Uterus (tissue), 4 donors: ENCODE measurements around the gene ZFP36. TPM values are rescaled to one million over a fixed set of nuclear protein-coding genes. Genes with fewer than 3 reads are reported as not detected.

ENCODE experiments used
- DNase-seq, 2 donors: peaks; one replicate each; pipeline ENCODE4 v3.0.0-alpha.2; 2019 to 2020
- H3K27ac ChIP-seq, 2 donors: fragments of 200-600 bp; sonication (generic); 1 replicate in 1 of 2; 2 replicates in 1 of 2; pipeline ENCODE4 v1.5.1; 2016 to 2018
- H3K27me3 ChIP-seq, 2 donors: fragments of 200-600 bp; sonication (generic); one replicate each; pipeline ENCODE4 v1.5.1; 2018 to 2019; ENCODE audit warnings: control low read depth in 1 of 2
- H3K36me3 ChIP-seq, 2 donors: fragments of 200-600 bp; sonication (generic); one replicate each; pipeline ENCODE4 v1.5.1; 2019; ENCODE audit warnings: control low read depth in 1 of 2
- H3K4me1 ChIP-seq, 2 donors: fragments of 200-600 bp; sonication (generic); one replicate each; pipeline ENCODE4 v1.5.1; 2018 to 2019; ENCODE audit warnings: control low read depth in 1 of 2
- H3K4me3 ChIP-seq, 2 donors: fragments of 200-600 bp; sonication (generic); 1 replicate in 1 of 2; 2 replicates in 1 of 2; pipeline ENCODE4 v1.5.1; 2018 to 2019; ENCODE audit warnings: mild to moderate bottlenecking in 1 of 2
- H3K9me3 ChIP-seq, 2 donors: fragments of 200-600 bp; sonication (generic); one replicate each; pipeline ENCODE4 v1.5.1; 2019; ENCODE audit warnings: control low read depth in 1 of 2
- CTCF ChIP-seq, 4 experiments: fragments of 200-600 bp in 2 of 4; fragments of 450-650 bp in 2 of 4; sonication (generic) in 2 of 4; IDR thresholded peaks; one replicate each; pipeline ENCODE4 v1.5.1; 2016 to 2019; ENCODE audit warnings: antibody characterized with exemption in 4 of 4, mild to moderate bottlenecking in 2 of 4, moderate library complexity in 1 of 4
- POLR2A ChIP-seq, 2 donors: fragments of 450-650 bp; IDR thresholded peaks; one replicate each; pipeline ENCODE4 v1.6.1; 2016; ENCODE audit warnings: antibody characterized with exemption in 2 of 2, mild to moderate bottlenecking in 1 of 2, moderate library complexity in 1 of 2
- intact Hi-C: fragments of 100-400 bp; cut with DNase I; formaldehyde crosslinking; loops from one replicate; pipeline ENCODE4 v1.15.1; 2023; ENCODE audit warnings: low total_unique reads
- total RNA-seq, 4 donors: library from RNA; depleted of rRNA in 3 of 4; stranded (reverse); fragments of >200 nt in 3 of 4; gene quantifications; one replicate each; pipeline versions ENCODE4 v1.1.0 to v1.2.4, GENCODE V29; 2014 to 2023
- donor health status: DM: yes; HTN: yes; CAD: no.

The ZFP36 gene
- total RNA-seq, 4 donors from 2014 or later: 5.0 to 276 (median 145) TPM

- Histone ChIP-seq H3K4me3 (no peak overlapping the region), H3K4me1 (peaks cover 6 to 8% of the 10 kb centered on the region in 2 donors), H3K9me3 (no peaks in the 10 kb centered on the region), H3K27ac (no peak overlapping the region), H3K36me3 (no peaks in the 10 kb centered on the region), H3K27me3 (no peaks in the 10 kb centered on the region)
- intact Hi-C loops: no loop called here
- no peak for DNase-seq
- TF ChIP-seq POLR2A (IDR thresholded peaks at IDR 0.05) (no peak), CTCF (IDR thresholded peaks at IDR 0.05) (no peak)
Measured at GRCh38 chr19:39424934-39425333, 18.3 kb downstream of the ZFP36 start.

- Histone ChIP-seq H3K27me3 (no peaks in the 10 kb centered on the region), H3K4me3 (no peak overlapping the region), H3K27ac (no peak overlapping the region), H3K36me3 (no peaks in the 10 kb centered on the region), H3K9me3 (no peaks in the 10 kb centered on the region), H3K4me1 (peaks cover 6 to 8% of the 10 kb centered on the region in 2 donors)
- no peak for DNase-seq
- intact Hi-C loops: no loop called here
- no peak for TF ChIP-seq CTCF (IDR thresholded peaks at IDR 0.05)
- no peak for TF ChIP-seq POLR2A (IDR thresholded peaks at IDR 0.05)
Measured at GRCh38 chr19:39425744-39426143, 19.1 kb downstream of the ZFP36 start.

- intact Hi-C loops: no loop called here
Measured at GRCh38 chr19:39426170-39426569, 19.5 kb downstream of the ZFP36 start.

GRCh38 chr19:39427707-39428106, 21.1 kb downstream of the ZFP36 start:
- Histone ChIP-seq H3K27me3 (no peaks in the 10 kb centered on the region), H3K9me3 (no peaks in the 10 kb centered on the region), H3K4me1 (peaks cover 6 to 8% of the 10 kb centered on the region in 2 donors), H3K27ac (peak overlapping the region in 1 of 2 donors; percentile 74), H3K4me3 (no peak overlapping the region), H3K36me3 (no peaks in the 10 kb centered on the region)
- intact Hi-C loops: no loop called here
- no peak for DNase-seq
- TF ChIP-seq CTCF (IDR thresholded peaks at IDR 0.05) (no peak), POLR2A (IDR thresholded peaks at IDR 0.05) (no peak)

More at GRCh38 chr19:39426170-39426569, 19.5 kb downstream of the ZFP36 start:
- no peaks in the 10 kb centered on the region for H3K9me3 ChIP-seq
- DNase-seq: no peak
- no peak overlapping the region for H3K4me3 ChIP-seq
- H3K4me1 ChIP-seq: peaks cover 6 to 8% of the 10 kb centered on the region in 2 donors
- no peaks in the 10 kb centered on the region for H3K36me3 ChIP-seq
- H3K27ac ChIP-seq: no peak overlapping the region
- no peak for TF ChIP-seq CTCF (IDR thresholded peaks at IDR 0.05)
- no peak for TF ChIP-seq POLR2A (IDR thresholded peaks at IDR 0.05)
- no peaks in the 10 kb centered on the region for H3K27me3 ChIP-seq

GRCh38 chr19:39428283-39429112, 21.9 kb downstream of the ZFP36 start:
- no peaks in the 10 kb centered on the region for H3K27me3 ChIP-seq
- peak overlapping the region; percentile 74 for H3K27ac ChIP-seq
- DNase-seq: peak; percentile 67 to 82
- no peaks in the 10 kb centered on the region for H3K36me3 ChIP-seq
- H3K9me3 ChIP-seq: no peaks in the 10 kb centered on the region
- no peak overlapping the region for H3K4me3 ChIP-seq
- intact Hi-C loops: no loop called here
- TF ChIP-seq POLR2A (IDR thresholded peaks at IDR 0.05): no peak
- TF ChIP-seq CTCF (IDR thresholded peaks at IDR 0.05): no peak
- H3K4me1 ChIP-seq: peaks cover 6 to 8% of the 10 kb centered on the region in 2 donors
